ENCODE results near the gene RPS6KA1.
"Not testable (repeated sequence)": the region's sequence is repeated elsewhere in the genome, so short reads cannot be mapped to it uniquely, and the experiment has no call there.

DNA sequence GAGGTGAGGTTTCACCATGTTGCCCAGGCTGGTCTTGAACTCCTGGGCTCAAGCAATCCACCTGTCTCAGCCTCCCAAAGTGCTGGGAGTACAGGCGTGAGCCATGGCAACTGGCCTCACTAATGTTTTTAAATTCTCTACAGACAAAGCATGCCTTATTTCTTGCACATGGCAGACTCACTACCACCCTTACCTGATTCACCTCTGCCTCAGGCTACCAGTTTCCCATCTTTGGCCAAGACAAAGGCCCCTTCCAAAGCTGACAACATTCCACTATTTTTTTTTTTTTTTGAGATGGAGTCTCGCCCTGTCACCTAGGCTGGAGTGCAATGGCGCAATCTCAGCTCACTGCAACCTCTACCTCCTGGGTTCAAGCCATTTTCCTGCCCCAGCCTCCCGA, 13.7 kb upstream of the RPS6KA1 start:
- not testable (repeated sequence) for TF ChIP-seq CTCF, POLR2A (IDR thresholded peaks at IDR 0.05)

All from Peyer's patch (tissue), 4 donors.